Nephron (organoid): ENCODE data around the gene SLC7A4.

Source experiments
- H3K27ac Mint-ChIP-seq, 3 experiments: 2 replicates each; pipeline ENCODE4 v1.8.0; 2020; ENCODE audit warnings: mixed read lengths in 3 of 3, mild to moderate bottlenecking in 2 of 3, moderate library complexity in 1 of 3
- H3K27me3 Mint-ChIP-seq: 2 replicates; pipeline ENCODE4 v1.8.0; 2021; ENCODE audit warnings: low read depth, mild to moderate bottlenecking, moderate library complexity, mixed read lengths
- H3K36me3 Mint-ChIP-seq: 2 replicates; pipeline ENCODE4 v1.8.0; 2020; ENCODE audit warnings: low read depth, mixed read lengths
- H3K4me1 Mint-ChIP-seq: 2 replicates; pipeline ENCODE4 v1.8.0; 2020; ENCODE audit warnings: mixed read lengths
- H3K4me3 Mint-ChIP-seq, 3 experiments: 2 replicates each; pipeline ENCODE4 v1.8.0; 2020; ENCODE audit warnings: mild to moderate bottlenecking in 3 of 3, mixed read lengths in 3 of 3, moderate library complexity in 2 of 3
- H3K9me3 Mint-ChIP-seq: 2 replicates; pipeline ENCODE4 v1.8.0; 2020; ENCODE audit warnings: mixed read lengths
- CTCF ChIP-seq, 3 experiments: fragments of 200-600 bp; sonication (generic); IDR thresholded peaks; one replicate each; pipeline ENCODE4 v1.5.0; 2021; ENCODE audit warnings: antibody characterized with exemption in 3 of 3; ENCODE audit not compliant: unreplicated experiment in 3 of 3

Gene SLC7A4

GRCh38 chr22:20989323-20990138 lies 42.8 kb downstream of the SLC7A4 start:
- no peak overlapping the region for H3K27ac Mint-ChIP-seq
- no peaks in the 10 kb centered on the region for H3K27me3 Mint-ChIP-seq
- H3K4me3 Mint-ChIP-seq: no peak overlapping the region
- TF ChIP-seq CTCF (IDR thresholded peaks at IDR 0.05; ENCODE audit: unreplicated experiment in 3 of 3): no peak
- H3K9me3 Mint-ChIP-seq: no peaks in the 10 kb centered on the region
- H3K36me3 Mint-ChIP-seq: peaks cover 14% of the 10 kb centered on the region
- H3K4me1 Mint-ChIP-seq: no peaks in the 10 kb centered on the region

- no peak overlapping the region for H3K27ac Mint-ChIP-seq
- no peaks in the 10 kb centered on the region for H3K4me1 Mint-ChIP-seq
- no peak for TF ChIP-seq CTCF (IDR thresholded peaks at IDR 0.05; ENCODE audit: unreplicated experiment in 3 of 3)
- H3K27me3 Mint-ChIP-seq: no peaks in the 10 kb centered on the region
- no peak overlapping the region for H3K4me3 Mint-ChIP-seq
- no peaks in the 10 kb centered on the region for H3K9me3 Mint-ChIP-seq
- peaks cover 19% of the 10 kb centered on the region for H3K36me3 Mint-ChIP-seq
Observed at GRCh38 chr22:20988573-20989322, 43.6 kb downstream of the SLC7A4 start.

- TF ChIP-seq CTCF (IDR thresholded peaks at IDR 0.05; ENCODE audit: unreplicated experiment in 3 of 3): no peak
- Mint-ChIP-seq H3K27ac (no peak overlapping the region), H3K4me3 (no peak overlapping the region), H3K9me3 (no peaks in the 10 kb centered on the region), H3K27me3 (no peaks in the 10 kb centered on the region), H3K36me3 (peaks cover 19% of the 10 kb centered on the region), H3K4me1 (no peaks in the 10 kb centered on the region)
Observed at GRCh38 chr22:20987375-20987774, 45.0 kb downstream of the SLC7A4 start.

- H3K27me3 Mint-ChIP-seq: no peaks in the 10 kb centered on the region
- H3K27ac Mint-ChIP-seq: no peak overlapping the region
- TF ChIP-seq CTCF (IDR thresholded peaks at IDR 0.05; ENCODE audit: unreplicated experiment in 3 of 3): no peak
- H3K36me3 Mint-ChIP-seq: peaks cover 19% of the 10 kb centered on the region
- peaks cover 3% of the 10 kb centered on the region for H3K4me1 Mint-ChIP-seq
- no peak overlapping the region for H3K4me3 Mint-ChIP-seq
- no peaks in the 10 kb centered on the region for H3K9me3 Mint-ChIP-seq
Observed at GRCh38 chr22:20986365-20986764, 46.0 kb downstream of the SLC7A4 start.

GRCh38 chr22:20985720-20986119 lies 46.6 kb downstream of the SLC7A4 start:
- H3K27ac Mint-ChIP-seq: no peak overlapping the region
- H3K36me3 Mint-ChIP-seq: peaks cover 19% of the 10 kb centered on the region
- peaks cover 5% of the 10 kb centered on the region for H3K4me1 Mint-ChIP-seq
- no peaks in the 10 kb centered on the region for H3K9me3 Mint-ChIP-seq
- TF ChIP-seq CTCF (IDR thresholded peaks at IDR 0.05; ENCODE audit: unreplicated experiment in 3 of 3): no peak
- H3K27me3 Mint-ChIP-seq: no peaks in the 10 kb centered on the region
- H3K4me3 Mint-ChIP-seq: no peak overlapping the region
